Renal cortical epithelial cell (primary cell): ENCODE results near the gene MEDAG. TPM values are rescaled to one million over a fixed set of nuclear protein-coding genes. Genes with fewer than 3 reads are reported as not detected.

Source experiments
- DNase-seq: peaks from one replicate; pipeline ENCODE4 v3.0.0-alpha.2; 2011; ENCODE audit warnings: low read depth
- total RNA-seq: library from RNA; depleted of rRNA; stranded (reverse); fragments of >200 nt; gene quantifications from 2 replicates; pipeline ENCODE4 v1.2.3, GENCODE V29; 2014

MEDAG gene
- total RNA-seq = 0.10 and 0.17 TPM in 2 replicates

GRCh38 chr13:30905932-30906383 lies at the start of gene MEDAG:
TSS of gene MEDAG (plus strand) at chr13:30906271. CDS start at chr13:30906516, 245 bp downstream.
- DNase-seq = no peak

GRCh38 chr13:30857018-30857417 lies 49.1 kb upstream of the MEDAG start:
- no peak for DNase-seq

GRCh38 chr13:30857636-30858035 lies 48.4 kb upstream of the MEDAG start:
- DNase-seq = peak; percentile 58

GRCh38 chr13:30859326-30859725 lies 46.7 kb upstream of the MEDAG start:
- peak; percentile 63 for DNase-seq

GRCh38 chr13:30861163-30861562 lies 44.9 kb upstream of the MEDAG start:
- DNase-seq = no peak

GRCh38 chr13:30861836-30862467 lies 44.1 kb upstream of the MEDAG start:
- DNase-seq = no peak

GRCh38 chr13:30862707-30863106 lies 43.4 kb upstream of the MEDAG start:
- no peak for DNase-seq

- no peak for DNase-seq
These were observed 42.8 kb upstream of the MEDAG start for GRCh38 chr13:30863231-30863630.

GRCh38 chr13:30863796-30864195 lies 42.3 kb upstream of the MEDAG start:
- no peak for DNase-seq

- peak; percentile 43 for DNase-seq
These were observed 41.5 kb upstream of the MEDAG start for GRCh38 chr13:30864433-30865122.

- peak; percentile 71 for DNase-seq
These were observed 40.7 kb upstream of the MEDAG start for GRCh38 chr13:30865123-30866049.

- peak; percentile 38 for DNase-seq
These were observed 39.4 kb upstream of the MEDAG start for GRCh38 chr13:30866677-30867076.

GRCh38 chr13:30867089-30867669 lies 38.9 kb upstream of the MEDAG start:
- DNase-seq = no peak

- no peak for DNase-seq
These were observed 37.1 kb upstream of the MEDAG start for GRCh38 chr13:30868799-30869470.

GRCh38 chr13:30869491-30869890 lies 36.6 kb upstream of the MEDAG start:
- no peak for DNase-seq

- DNase-seq = peak; percentile 49
These were observed 35.8 kb upstream of the MEDAG start for GRCh38 chr13:30870049-30870884.

- no peak for DNase-seq
These were observed 35.0 kb upstream of the MEDAG start for GRCh38 chr13:30870916-30871587.

- no peak for DNase-seq
These were observed 34.3 kb upstream of the MEDAG start for GRCh38 chr13:30871588-30872275.

- DNase-seq = no peak
These were observed 33.8 kb upstream of the MEDAG start for GRCh38 chr13:30872276-30872594.
